ENCODE data around the gene CDYL.

- TF ChIP-seq CTCF (IDR thresholded peaks at IDR 0.05), result no peak
- TF ChIP-seq POLR2A (IDR thresholded peaks at IDR 0.05), result no peak
Observed at GRCh38 chr6:4932228-4932903, 156.2 kb downstream of the CDYL start.

Data from ovary (tissue), 3 donors.